Cardiac muscle cell (in vitro differentiated cells and primary cell): ENCODE data around the gene DOK7. TPM values are rescaled to one million over a fixed set of nuclear protein-coding genes. Genes with fewer than 3 reads are reported as not detected.

Experiments
- DNase-seq, 2 donors: peaks; one replicate each; pipeline versions ENCODE4 v3.0.0 to v3.0.0-alpha.2; 2010 to 2017; ENCODE audit warnings: low read depth in 1 of 2, low spot score in 1 of 2
- H3K27ac ChIP-seq: fragments of 200-600 bp; sonication (generic); 2 replicates; pipeline ENCODE4 v1.5.1; 2016
- H3K27me3 ChIP-seq: fragments of 200-600 bp; sonication (generic); 2 replicates; pipeline ENCODE4 v1.6.0; 2016; ENCODE audit warnings: control low read depth
- H3K36me3 ChIP-seq: fragments of 200-600 bp; sonication (generic); 2 replicates; pipeline ENCODE4 v1.5.1; 2016; ENCODE audit warnings: control low read depth
- H3K4me1 ChIP-seq: fragments of 200-600 bp; sonication (generic); 2 replicates; pipeline ENCODE4 v1.8.1; 2017; ENCODE audit warnings: low read depth, mild to moderate bottlenecking, mixed run types
- H3K4me3 ChIP-seq: fragments of 200-600 bp; sonication (generic); 2 replicates; pipeline ENCODE4 v1.5.1; 2016; ENCODE audit warnings: mild to moderate bottlenecking
- H3K9me3 ChIP-seq: fragments of 200-600 bp; sonication (generic); 2 replicates; pipeline ENCODE4 v1.5.1; 2017; ENCODE audit warnings: low read depth, mild to moderate bottlenecking, control low read depth
- polyA plus RNA-seq: library from polyadenylated mRNA; unstranded; fragments of >200 nt; fragmentation: Nextera tagmentation; extraction: Ambion mirVana; gene quantifications from 2 replicates; pipeline ENCODE4 v1.2.1, GENCODE V29; 2016
- total RNA-seq: library from RNA; depleted of rRNA; stranded (reverse); fragments of >200 nt; gene quantifications from 2 replicates; pipeline ENCODE4 v1.2.3, GENCODE V29; 2016
- TF ChIP-seq, protein P1 (sequence below): IDR thresholded peaks from 2 replicates; pipeline ENCODE4 v1.5.1; 2012; ENCODE audit warnings: low read depth, mild to moderate bottlenecking, low read length

Gene DOK7
- total and polyA plus RNA-seq, 2 experiments from 2014 or later, result 14.4 to 18.0 TPM

GRCh38 chr4:3470244-3471097, 7.4 kb downstream of the DOK7 start:
- Histone ChIP-seq H3K36me3 (no peaks in the 10 kb centered on the region), H3K27ac (no peak overlapping the region), H3K4me1 (peaks cover 18% of the 10 kb centered on the region), H3K9me3 (no peaks in the 10 kb centered on the region), H3K27me3 (no peaks in the 10 kb centered on the region), H3K4me3 (no peak overlapping the region)
- TF ChIP-seq, protein P1, sequence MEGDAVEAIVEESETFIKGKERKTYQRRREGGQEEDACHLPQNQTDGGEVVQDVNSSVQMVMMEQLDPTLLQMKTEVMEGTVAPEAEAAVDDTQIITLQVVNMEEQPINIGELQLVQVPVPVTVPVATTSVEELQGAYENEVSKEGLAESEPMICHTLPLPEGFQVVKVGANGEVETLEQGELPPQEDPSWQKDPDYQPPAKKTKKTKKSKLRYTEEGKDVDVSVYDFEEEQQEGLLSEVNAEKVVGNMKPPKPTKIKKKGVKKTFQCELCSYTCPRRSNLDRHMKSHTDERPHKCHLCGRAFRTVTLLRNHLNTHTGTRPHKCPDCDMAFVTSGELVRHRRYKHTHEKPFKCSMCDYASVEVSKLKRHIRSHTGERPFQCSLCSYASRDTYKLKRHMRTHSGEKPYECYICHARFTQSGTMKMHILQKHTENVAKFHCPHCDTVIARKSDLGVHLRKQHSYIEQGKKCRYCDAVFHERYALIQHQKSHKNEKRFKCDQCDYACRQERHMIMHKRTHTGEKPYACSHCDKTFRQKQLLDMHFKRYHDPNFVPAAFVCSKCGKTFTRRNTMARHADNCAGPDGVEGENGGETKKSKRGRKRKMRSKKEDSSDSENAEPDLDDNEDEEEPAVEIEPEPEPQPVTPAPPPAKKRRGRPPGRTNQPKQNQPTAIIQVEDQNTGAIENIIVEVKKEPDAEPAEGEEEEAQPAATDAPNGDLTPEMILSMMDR, result no peak
- peak in 1 of 2 donors; percentile 34 for DNase-seq

GRCh38 chr4:3471098-3471760, 8.1 kb downstream of the DOK7 start:
- peaks cover 11% of the 10 kb centered on the region for H3K4me1 ChIP-seq
- H3K27me3 ChIP-seq, result no peaks in the 10 kb centered on the region
- no peak for DNase-seq
- H3K9me3 ChIP-seq, result no peaks in the 10 kb centered on the region
- no peak overlapping the region for H3K4me3 ChIP-seq
- TF ChIP-seq, protein P1, result no peak
- H3K36me3 ChIP-seq, result no peaks in the 10 kb centered on the region
- no peak overlapping the region for H3K27ac ChIP-seq

- Histone ChIP-seq H3K27ac (no peak overlapping the region), H3K9me3 (no peaks in the 10 kb centered on the region), H3K27me3 (no peaks in the 10 kb centered on the region), H3K4me1 (peaks cover 5% of the 10 kb centered on the region), H3K36me3 (no peaks in the 10 kb centered on the region), H3K4me3 (no peak overlapping the region)
- TF ChIP-seq, protein P1, result no peak
- no peak for DNase-seq
These were observed 8.8 kb downstream of the DOK7 start for GRCh38 chr4:3471886-3472285.

DNA sequence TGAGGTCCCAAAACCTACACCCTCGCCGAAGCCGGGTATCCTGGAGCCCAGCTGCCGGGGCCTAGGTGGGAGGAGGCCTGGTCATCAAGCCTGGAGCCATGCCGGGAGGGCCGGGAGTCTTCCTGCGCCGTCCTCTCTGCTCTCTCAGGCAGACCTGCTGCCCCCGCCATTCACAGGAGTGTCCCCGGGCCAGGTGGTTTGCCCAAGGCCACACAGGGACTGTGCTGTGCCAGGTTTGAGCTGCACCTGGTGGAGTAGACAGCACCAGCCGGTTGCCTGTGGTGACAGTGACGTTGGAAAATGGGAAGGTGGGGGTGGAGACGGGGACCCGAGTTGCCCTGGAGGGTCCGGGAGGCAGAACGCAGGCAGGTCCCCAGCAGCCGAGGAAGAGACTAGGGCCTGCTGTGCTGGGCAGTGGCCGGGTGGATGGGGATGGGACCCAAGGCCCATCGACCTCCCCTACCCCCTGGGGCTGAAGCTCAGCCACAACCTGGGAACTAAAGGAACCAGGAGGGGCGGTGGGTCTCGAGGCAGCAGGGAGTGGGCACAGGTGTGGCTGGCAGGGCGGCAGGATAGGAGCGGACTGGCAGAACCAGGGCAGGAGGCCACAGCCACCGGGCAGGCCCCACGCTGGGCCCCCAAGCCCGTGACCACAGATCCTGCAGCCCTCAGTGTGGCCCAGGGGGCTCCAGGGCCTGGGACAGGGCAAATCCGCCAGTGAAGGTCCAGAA, 9.5 kb downstream of the DOK7 start:
- no peak overlapping the region for H3K4me3 ChIP-seq
- no peaks in the 10 kb centered on the region for H3K36me3 ChIP-seq
- no peaks in the 10 kb centered on the region for H3K27me3 ChIP-seq
- H3K4me1 ChIP-seq, result no peaks in the 10 kb centered on the region
- H3K27ac ChIP-seq, result no peak overlapping the region
- no peak for DNase-seq
- TF ChIP-seq, protein P1, result no peak
- H3K9me3 ChIP-seq, result no peaks in the 10 kb centered on the region

GRCh38 chr4:3473181-3473950, 10.3 kb downstream of the DOK7 start:
- DNase-seq, result no peak

More at GRCh38 chr4:3473181-3473950, 10.3 kb downstream of the DOK7 start:
- H3K36me3 ChIP-seq, result no peaks in the 10 kb centered on the region
- no peaks in the 10 kb centered on the region for H3K9me3 ChIP-seq
- no peaks in the 10 kb centered on the region for H3K27me3 ChIP-seq
- no peak overlapping the region for H3K27ac ChIP-seq
- no peaks in the 10 kb centered on the region for H3K4me1 ChIP-seq
- no peak overlapping the region for H3K4me3 ChIP-seq
- TF ChIP-seq, protein P1, result no peak
